ENCODE data around the gene DEDD.

The DEDD gene

DNA sequence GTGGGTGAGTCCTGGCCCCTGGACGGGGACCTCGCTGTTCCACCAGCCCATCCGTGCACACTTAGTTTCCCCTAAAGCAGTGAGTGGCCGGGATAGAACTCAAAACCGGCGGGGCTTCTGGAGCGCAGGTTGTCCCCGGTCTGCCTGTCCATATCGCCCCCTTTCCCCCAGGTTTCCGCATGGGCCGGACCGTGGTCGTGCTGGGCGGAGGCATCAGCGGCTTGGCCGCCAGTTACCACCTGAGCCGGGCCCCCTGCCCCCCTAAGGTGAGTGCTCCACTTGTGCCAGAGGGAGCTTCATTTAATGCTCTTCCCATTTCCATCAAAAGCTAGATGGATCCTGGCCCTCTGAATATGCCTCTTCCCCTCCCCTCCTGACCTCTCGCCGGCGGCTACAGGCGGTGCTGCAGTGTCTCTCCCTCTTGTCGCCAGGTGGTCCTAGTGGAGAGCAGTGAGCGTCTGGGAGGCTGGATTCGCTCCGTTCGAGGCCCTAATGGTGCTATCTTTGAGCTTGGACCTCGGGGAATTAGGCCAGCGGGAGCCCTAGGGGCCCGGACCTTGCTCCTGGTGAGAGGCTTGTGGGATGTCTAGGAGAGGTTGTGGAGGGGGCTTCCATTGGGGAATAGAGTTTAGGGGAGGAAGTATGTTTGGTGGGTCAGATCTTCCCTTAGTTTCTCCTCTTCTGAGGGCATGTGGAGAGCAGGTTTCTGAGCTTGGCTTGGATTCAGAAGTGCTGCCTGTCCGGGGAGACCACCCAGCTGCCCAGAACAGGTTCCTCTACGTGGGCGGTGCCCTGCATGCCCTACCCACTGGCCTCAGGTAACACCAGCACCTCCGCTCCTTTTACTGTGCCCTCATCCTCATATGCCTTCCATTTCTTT is 34.4 kb upstream of the DEDD start:
- Histone ChIP-seq H3K4me3 (replicated peaks; ENCODE audit: low read depth, low read length) (peak overlapping the region; percentile 72), H3K36me3 (ENCODE audit: control insufficient read depth, insufficient read depth, low read length) (peaks cover 13% of the 10 kb centered on the region), H3K27me3 (replicated peaks; ENCODE audit: control insufficient read depth, insufficient read depth, low read length) (no peaks in the 10 kb centered on the region)
- TF ChIP-seq, protein P1, sequence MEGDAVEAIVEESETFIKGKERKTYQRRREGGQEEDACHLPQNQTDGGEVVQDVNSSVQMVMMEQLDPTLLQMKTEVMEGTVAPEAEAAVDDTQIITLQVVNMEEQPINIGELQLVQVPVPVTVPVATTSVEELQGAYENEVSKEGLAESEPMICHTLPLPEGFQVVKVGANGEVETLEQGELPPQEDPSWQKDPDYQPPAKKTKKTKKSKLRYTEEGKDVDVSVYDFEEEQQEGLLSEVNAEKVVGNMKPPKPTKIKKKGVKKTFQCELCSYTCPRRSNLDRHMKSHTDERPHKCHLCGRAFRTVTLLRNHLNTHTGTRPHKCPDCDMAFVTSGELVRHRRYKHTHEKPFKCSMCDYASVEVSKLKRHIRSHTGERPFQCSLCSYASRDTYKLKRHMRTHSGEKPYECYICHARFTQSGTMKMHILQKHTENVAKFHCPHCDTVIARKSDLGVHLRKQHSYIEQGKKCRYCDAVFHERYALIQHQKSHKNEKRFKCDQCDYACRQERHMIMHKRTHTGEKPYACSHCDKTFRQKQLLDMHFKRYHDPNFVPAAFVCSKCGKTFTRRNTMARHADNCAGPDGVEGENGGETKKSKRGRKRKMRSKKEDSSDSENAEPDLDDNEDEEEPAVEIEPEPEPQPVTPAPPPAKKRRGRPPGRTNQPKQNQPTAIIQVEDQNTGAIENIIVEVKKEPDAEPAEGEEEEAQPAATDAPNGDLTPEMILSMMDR (IDR thresholded peaks at IDR 0.05; ENCODE audit: insufficient read depth, low read length, poor library complexity, severe bottlenecking), result no peak
- no peak for DNase-seq (ENCODE audit: extremely low read depth, insufficient read length)

DNA sequence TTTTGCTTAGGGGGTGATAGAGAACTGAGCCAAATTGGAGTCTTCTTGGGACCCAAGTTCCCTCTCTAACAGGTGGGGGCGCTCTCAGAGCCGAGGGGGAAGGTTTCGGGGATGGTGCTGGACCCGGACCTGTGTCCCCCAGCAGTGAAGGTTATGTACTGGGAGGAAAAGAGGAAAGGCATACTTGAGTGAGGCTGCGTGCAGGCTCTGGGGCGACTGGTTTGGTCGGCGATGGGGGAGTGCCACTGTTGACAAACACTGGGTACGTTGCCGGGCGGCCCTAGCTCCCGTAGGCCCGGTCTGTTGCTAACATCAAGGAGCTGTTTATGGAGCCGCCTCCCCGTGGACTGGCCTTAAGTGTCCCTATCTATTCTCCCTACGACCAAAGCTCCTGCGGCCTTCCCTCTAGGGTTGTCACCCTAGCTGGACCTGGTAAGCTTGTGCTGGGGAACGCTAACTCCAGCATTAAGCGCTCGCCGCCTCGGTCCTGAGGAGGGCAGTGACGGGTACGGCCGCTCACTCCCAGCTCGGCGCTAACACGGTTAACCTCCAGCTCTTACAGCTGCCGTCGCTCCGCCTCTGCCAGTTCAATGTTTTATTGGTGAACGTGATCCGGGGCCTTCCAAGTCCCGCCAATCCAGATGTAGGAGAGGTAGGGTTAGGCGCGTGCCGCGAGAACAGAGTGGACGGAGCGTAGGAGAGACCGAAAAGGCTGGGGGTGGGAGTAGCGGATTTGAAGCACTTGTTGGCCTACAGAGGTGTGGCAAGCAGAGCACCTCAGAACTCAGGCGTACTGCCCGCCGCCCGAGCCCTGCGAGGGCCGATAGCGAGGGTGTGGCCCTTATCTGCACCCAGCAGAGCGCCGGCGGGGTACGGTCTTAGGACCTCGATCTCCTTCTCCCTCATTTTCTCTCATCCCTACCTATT is 33.5 kb upstream of the DEDD start, which contains the start of gene PPOX:
TSS of gene PPOX (plus strand) at position 685 of the 927 bp plus-strand sequence. CDS start 422 bp downstream, outside the sequence.
- H3K27me3 ChIP-seq (replicated peaks; ENCODE audit: control insufficient read depth, insufficient read depth, low read length), result no peaks in the 10 kb centered on the region
- peak within 1 kb of the TSS; percentile 72 for H3K4me3 ChIP-seq (replicated peaks; ENCODE audit: low read depth, low read length)
- TF ChIP-seq, protein P1 (IDR thresholded peaks at IDR 0.05; ENCODE audit: insufficient read depth, low read length, poor library complexity, severe bottlenecking), result peak; percentile 75
- DNase-seq (ENCODE audit: extremely low read depth, insufficient read length), result peak; percentile 91
- peaks cover 7% of the 10 kb centered on the region for H3K36me3 ChIP-seq (ENCODE audit: control insufficient read depth, insufficient read depth, low read length)

DNA sequence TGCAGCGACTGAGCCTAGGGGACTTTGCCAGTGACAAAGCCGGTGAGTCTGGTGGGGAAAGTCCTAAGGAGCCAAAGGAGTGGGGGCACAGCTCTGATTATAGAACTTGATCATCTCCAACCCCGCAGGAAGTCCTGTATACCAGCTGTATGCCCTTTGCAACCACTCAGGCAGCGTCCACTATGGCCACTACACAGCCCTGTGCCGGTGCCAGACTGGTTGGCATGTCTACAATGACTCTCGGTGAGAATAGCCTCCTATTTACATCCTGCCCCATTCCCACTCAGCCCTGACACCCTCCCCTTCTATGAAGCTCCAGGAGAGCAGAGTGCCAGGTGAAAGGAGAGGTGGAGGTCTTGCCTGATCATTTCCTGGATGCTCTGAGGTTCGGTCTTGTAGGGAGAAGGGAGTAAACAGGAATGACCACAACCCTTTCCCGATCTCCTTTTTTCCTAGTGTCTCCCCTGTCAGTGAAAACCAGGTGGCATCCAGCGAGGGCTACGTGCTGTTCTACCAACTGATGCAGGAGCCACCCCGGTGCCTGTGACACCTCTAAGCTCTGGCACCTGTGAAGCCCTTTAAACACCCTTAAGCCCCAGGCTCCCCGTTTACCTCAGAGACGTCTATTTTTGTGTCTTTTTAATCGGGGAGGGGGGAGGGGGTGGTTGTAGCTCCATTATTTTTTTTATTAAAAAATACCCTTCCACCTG is 32.6 kb upstream of the DEDD start:
- TF ChIP-seq, protein P1 (IDR thresholded peaks at IDR 0.05; ENCODE audit: insufficient read depth, low read length, poor library complexity, severe bottlenecking), result no peak
- Histone ChIP-seq H3K27me3 (replicated peaks; ENCODE audit: control insufficient read depth, insufficient read depth, low read length) (no peaks in the 10 kb centered on the region), H3K36me3 (ENCODE audit: control insufficient read depth, insufficient read depth, low read length) (peaks cover 3% of the 10 kb centered on the region), H3K4me3 (replicated peaks; ENCODE audit: low read depth, low read length) (peak overlapping the region; percentile 60)
- DNase-seq (ENCODE audit: extremely low read depth, insufficient read length), result no peak

DNA sequence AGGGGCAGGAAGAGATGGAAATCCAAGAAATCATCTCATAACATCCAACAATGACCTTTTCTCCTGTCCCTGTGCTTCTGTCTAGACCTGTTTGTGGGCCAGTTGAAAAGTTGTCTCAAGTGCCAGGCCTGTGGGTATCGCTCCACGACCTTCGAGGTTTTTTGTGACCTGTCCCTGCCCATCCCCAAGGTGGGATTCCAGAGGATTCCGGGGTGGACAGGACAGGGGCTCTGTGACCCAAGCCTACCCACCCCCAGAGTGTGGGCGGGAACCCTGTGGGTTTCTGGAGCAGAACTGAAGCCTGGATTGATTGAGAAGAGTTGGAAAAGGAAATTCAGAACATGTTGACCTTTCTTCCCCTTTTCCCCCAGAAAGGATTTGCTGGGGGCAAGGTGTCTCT is 31.3 kb upstream of the DEDD start:
- Histone ChIP-seq H3K36me3 (ENCODE audit: control insufficient read depth, insufficient read depth, low read length) (peaks cover 3% of the 10 kb centered on the region), H3K27me3 (replicated peaks; ENCODE audit: control insufficient read depth, insufficient read depth, low read length) (no peaks in the 10 kb centered on the region), H3K4me3 (replicated peaks; ENCODE audit: low read depth, low read length) (no peak overlapping the region)
- TF ChIP-seq, protein P1 (IDR thresholded peaks at IDR 0.05; ENCODE audit: insufficient read depth, low read length, poor library complexity, severe bottlenecking), result no peak
- DNase-seq (ENCODE audit: extremely low read depth, insufficient read length), result no peak

DNA sequence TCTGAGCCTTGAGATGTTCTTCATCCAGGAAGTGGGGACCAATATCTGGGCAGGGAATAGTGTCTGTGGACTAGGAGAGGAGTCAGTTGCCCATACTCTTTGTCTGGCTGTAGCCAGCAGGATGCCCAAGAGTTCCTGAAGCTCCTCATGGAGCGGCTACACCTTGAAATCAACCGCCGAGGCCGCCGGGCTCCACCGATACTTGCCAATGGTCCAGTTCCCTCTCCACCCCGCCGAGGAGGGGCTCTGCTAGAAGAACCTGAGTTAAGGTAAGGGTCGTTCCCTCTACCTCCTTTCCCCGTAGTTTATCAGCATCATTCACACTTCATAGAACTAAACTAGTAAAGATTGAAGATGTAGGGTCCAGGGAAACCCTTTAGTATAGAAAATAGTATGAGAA is 30.3 kb upstream of the DEDD start:
- no peak for DNase-seq (ENCODE audit: extremely low read depth, insufficient read length)
- peaks cover 3% of the 10 kb centered on the region for H3K36me3 ChIP-seq (ENCODE audit: control insufficient read depth, insufficient read depth, low read length)
- H3K27me3 ChIP-seq (replicated peaks; ENCODE audit: control insufficient read depth, insufficient read depth, low read length), result no peaks in the 10 kb centered on the region
- no peak overlapping the region for H3K4me3 ChIP-seq (replicated peaks; ENCODE audit: low read depth, low read length)
- TF ChIP-seq, protein P1 (IDR thresholded peaks at IDR 0.05; ENCODE audit: insufficient read depth, low read length, poor library complexity, severe bottlenecking), result no peak

Data from GM06990 (cell line).